Pancreas (tissue), 10 donors: ENCODE data around the gene SH3RF3. TPM values are rescaled to one million over a fixed set of nuclear protein-coding genes. Genes with fewer than 3 reads are reported as not detected.

ENCODE experiments used
- ATAC-seq, 4 donors: fragments of 200-7000 bp; cut with Tn5 transposase; one replicate each; pipeline versions ENCODE4 v1.8.0 to v1.9.1; 2020; ENCODE audit warnings: mild to moderate bottlenecking in 4 of 4, moderate library complexity in 4 of 4
- DNase-seq, 6 donors: peaks; one replicate each; pipeline ENCODE4 v3.0.0-alpha.2; 2020
- FAIRE-seq: peaks from 2 replicates; lab custom pipeline; 2012; peaks lifted over from hg19 to GRCh38; lab: Jason Lieb, UNC
- H3K27ac ChIP-seq, 4 donors: fragments of 200-600 bp; sonication (generic); 1 replicate in 3 of 4; 2 replicates in 1 of 4; pipeline versions ENCODE4 v1.5.0 to v1.8.0; 2020
- H3K27me3 ChIP-seq, 4 donors: fragments of 200-600 bp; one replicate each; pipeline ENCODE4 v1.8.0; 2021
- H3K36me3 ChIP-seq, 3 donors: fragments of 200-600 bp; sonication (generic) in 1 of 3; one replicate each; pipeline versions ENCODE4 v1.5.0 to v1.8.0; 2020 to 2021
- H3K4me1 ChIP-seq, 3 donors: fragments of 200-600 bp; one replicate each; pipeline ENCODE4 v1.8.0; 2021
- H3K4me3 ChIP-seq, 4 donors: fragments of 200-600 bp; sonication (generic) in 2 of 4; one replicate each; pipeline versions ENCODE4 v1.5.0 to v1.8.0; 2020 to 2021
- H3K9me3 ChIP-seq, 4 donors: fragments of 200-600 bp; one replicate each; pipeline ENCODE4 v1.8.0; 2021
- WGBS, 2 donors: extraction: QIAGEN DNeasy Blood & Tissue Kit; methylation state at CpG; one replicate each; pipeline ENCODE4 v1.1.7; 2013; 5-methylcytosine and 5-hydroxymethylcytosine counted together
- intact Hi-C, 3 donors: fragments of 100-400 bp; cut with DNase I; formaldehyde crosslinking; loops; one replicate each; pipeline versions ENCODE4 v1.11.1 to v1.14.2; 2022
- polyA plus RNA-seq, 2 donors: library from polyadenylated mRNA; stranded (reverse); fragments of 200-250 nt; gene quantifications; one replicate each; pipeline ENCODE4 v1.2.3, GENCODE V29; 2013
- total RNA-seq, 6 donors: library from RNA; stranded (reverse); fragmentation: NEBNext Ultra II Directional in 4 of 6; extraction: Animal tissue kit (Norgen Biotek cat#: 25700) in 4 of 6; gene quantifications; one replicate each; pipeline versions ENCODE4 v1.2.1 to v1.2.4, GENCODE V29; 2021 to 2023
- TF ChIP-seq, protein P1 (sequence below), 4 donors: fragments of 200-600 bp; sonication (generic) in 3 of 4; IDR thresholded peaks; one replicate each; pipeline versions ENCODE4 v1.5.0 to v1.8.0; 2021; ENCODE audit warnings: antibody characterized with exemption in 4 of 4
- donor health status: healthy with polysubstance abuse.
- donor health status: DM: no; HTN: no; CAD: no; lungs with moderate emphysema.
- donor health status: DM: no; HTN: no; CAD: no.
- donor health status: control.
- donor health status: control.
- donor health status: Bipolar disorder and iron deficiency.
- donor health status: DM: yes; HTN: yes; CAD: no.
- donor health status: DM: no; HTN: no; CAD: no.
- donor health status: DM: no; HTN: no; CAD: no.
- donor health status: DM: yes; HTN: yes; CAD: no.

The SH3RF3 gene
- total and polyA plus RNA-seq, 8 donors = 1.1 to 3.5 (median 1.8) TPM

DNA sequence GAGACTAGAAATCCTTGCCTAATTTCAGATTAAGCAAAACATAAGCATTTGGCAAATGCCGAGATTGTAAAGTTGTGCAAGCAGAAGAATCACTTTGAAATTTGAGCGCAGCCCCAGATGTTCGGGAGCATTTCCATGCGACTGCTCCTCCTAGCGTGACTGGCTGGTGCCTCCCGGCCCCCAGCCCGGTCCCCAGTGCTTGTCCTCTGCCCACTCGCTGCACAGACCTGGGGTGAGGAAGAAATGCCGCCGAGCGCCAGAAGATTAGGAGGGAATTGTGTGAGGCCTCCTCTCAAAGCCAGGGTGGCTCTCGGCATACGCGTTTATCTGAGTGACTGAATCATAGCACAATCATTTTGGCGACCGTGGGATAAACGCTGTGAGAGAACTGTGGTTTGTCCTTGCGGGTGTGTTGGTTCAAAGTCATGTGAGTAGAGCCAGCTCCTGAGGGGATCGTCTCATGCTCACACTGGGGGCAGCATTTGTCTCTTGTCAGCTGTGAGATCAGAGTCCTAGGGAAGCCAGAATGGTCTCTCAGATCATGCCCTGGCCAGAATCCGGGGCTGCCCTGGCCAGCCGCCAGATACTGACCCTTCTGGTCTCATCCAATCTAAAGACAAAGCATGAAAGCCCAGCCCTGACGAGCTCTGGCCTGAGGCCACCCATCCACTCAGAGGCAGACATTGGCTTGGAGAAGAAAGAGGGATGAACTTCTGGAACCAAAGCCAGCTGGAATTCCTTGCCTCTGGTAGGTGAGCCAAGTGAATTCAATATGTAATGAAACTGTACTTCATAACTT, 189.3 kb downstream of the SH3RF3 start:
- Histone ChIP-seq H3K27me3 (no peaks in the 10 kb centered on the region), H3K4me3 (no peak overlapping the region), H3K9me3 (no peaks in the 10 kb centered on the region), H3K4me1 (no peaks in the 10 kb centered on the region), H3K36me3 (no peaks in the 10 kb centered on the region), H3K27ac (peak overlapping the region in 1 of 4 donors; percentile 26)
- ATAC-seq (peak in 3 of 4 donors; percentile 46 to 58 (median 56)), DNase-seq (peak in 4 of 6 donors; percentile 25 to 53 (median 34)), FAIRE-seq (no peak)
- intact Hi-C loops = no loop called here
- TF ChIP-seq, protein P1, sequence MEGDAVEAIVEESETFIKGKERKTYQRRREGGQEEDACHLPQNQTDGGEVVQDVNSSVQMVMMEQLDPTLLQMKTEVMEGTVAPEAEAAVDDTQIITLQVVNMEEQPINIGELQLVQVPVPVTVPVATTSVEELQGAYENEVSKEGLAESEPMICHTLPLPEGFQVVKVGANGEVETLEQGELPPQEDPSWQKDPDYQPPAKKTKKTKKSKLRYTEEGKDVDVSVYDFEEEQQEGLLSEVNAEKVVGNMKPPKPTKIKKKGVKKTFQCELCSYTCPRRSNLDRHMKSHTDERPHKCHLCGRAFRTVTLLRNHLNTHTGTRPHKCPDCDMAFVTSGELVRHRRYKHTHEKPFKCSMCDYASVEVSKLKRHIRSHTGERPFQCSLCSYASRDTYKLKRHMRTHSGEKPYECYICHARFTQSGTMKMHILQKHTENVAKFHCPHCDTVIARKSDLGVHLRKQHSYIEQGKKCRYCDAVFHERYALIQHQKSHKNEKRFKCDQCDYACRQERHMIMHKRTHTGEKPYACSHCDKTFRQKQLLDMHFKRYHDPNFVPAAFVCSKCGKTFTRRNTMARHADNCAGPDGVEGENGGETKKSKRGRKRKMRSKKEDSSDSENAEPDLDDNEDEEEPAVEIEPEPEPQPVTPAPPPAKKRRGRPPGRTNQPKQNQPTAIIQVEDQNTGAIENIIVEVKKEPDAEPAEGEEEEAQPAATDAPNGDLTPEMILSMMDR (IDR thresholded peaks at IDR 0.05) = no peak
- WGBS, 2 donors = 49 to 54% methylated on average over 22 of the region's 22 CpGs

DNA sequence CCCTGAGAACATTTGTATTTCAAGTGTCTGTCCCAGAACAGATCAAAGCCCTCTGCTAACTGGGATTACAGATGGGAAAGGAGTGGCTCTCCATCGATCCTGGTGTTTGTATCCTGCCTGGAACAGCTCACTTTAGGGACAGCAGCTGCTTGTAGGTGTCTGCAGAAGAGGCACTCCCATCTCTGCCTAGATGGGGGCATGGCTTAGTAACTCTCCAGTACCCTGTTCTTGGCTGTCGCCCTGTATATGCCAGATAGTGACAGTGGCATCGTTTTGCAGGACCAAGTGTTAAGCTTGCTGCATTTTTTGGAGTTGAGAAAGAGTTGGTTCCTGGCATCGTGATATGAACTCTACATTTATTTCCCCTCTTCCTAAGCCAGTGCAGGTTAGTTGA, 189.9 kb downstream of the SH3RF3 start:
- FAIRE-seq = no peak
- TF ChIP-seq, protein P1 (IDR thresholded peaks at IDR 0.05) = no peak
- DNase-seq = no peak
- H3K4me3 ChIP-seq = no peak overlapping the region
- no peaks in the 10 kb centered on the region for H3K9me3 ChIP-seq
- peak in 1 of 4 donors; percentile 41 for ATAC-seq
- 63 to 65% methylated on average over 4 of the region's 4 CpGs for WGBS, 2 donors
- no peak overlapping the region for H3K27ac ChIP-seq
- H3K27me3 ChIP-seq = no peaks in the 10 kb centered on the region
- H3K36me3 ChIP-seq = no peaks in the 10 kb centered on the region
- H3K4me1 ChIP-seq = no peaks in the 10 kb centered on the region
- intact Hi-C loops = no loop called here

DNA sequence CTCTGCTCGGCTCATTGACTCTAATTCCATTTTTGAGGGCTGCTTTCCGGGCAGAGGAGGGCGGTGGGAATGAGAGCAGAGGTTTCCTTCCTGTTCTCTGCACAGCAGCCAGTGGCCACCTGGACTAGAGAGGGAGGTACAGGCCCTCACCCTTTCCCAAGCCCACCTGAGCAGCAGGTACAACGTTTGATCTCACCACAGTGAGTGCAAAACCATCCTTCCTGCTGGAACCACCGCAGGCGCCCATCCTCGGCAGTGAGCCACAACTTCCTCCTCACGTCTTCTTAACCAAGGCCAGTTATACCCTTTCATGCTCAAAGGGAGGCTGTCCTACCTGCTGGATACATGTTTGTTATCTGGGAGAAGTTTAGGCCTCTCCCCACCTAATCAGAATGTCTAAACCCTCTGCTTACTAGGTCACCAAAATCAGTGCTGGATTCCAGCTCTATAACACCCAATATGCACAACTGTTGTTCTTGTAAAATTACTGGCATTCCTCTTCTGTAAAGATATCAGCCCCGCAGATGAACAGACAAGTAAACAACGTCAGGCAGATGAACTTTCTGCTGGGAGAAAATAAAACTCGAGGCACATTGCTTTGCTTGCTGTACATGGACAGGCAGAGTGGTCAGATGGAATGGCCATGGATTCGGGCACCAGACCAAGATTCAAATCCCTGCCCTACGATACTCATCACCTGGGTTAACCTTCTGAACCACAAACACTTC, 191.4 kb downstream of the SH3RF3 start:
- ATAC-seq = no peak
- Histone ChIP-seq H3K36me3 (no peaks in the 10 kb centered on the region), H3K9me3 (no peaks in the 10 kb centered on the region), H3K27ac (no peak overlapping the region), H3K27me3 (no peaks in the 10 kb centered on the region), H3K4me3 (no peak overlapping the region), H3K4me1 (no peaks in the 10 kb centered on the region)
- 56 to 79% methylated on average over 13 of the region's 13 CpGs for WGBS, 2 donors
- no peak for FAIRE-seq
- DNase-seq = no peak
- intact Hi-C loops = no loop called here
- TF ChIP-seq, protein P1 (IDR thresholded peaks at IDR 0.05) = no peak

DNA sequence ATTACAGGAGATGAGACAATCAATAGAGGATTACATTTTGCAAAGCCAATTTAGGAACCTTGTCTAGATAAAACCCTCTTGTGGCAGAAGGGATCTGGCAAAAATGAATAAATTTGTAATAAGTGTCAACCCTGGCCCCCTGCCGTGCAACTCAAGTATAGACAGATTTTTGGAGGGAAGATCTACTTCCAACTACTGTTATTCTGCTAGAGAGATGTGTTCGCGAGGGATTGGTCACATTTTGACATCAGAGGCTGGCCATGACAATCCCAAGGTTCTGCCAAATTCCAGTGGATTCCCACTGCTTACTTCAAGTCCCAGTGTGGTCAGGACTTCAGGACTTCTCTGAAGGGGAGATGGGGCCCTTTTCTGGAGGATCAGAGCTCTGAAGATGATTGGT, 192.6 kb downstream of the SH3RF3 start:
- no peak for DNase-seq
- H3K36me3 ChIP-seq = no peaks in the 10 kb centered on the region
- TF ChIP-seq, protein P1 (IDR thresholded peaks at IDR 0.05) = no peak
- FAIRE-seq = no peak
- intact Hi-C loops = no loop called here
- 71 to 75% methylated on average over 3 of the region's 3 CpGs for WGBS, 2 donors
- peak overlapping the region in 2 of 4 donors; percentile 10 to 50 for H3K27ac ChIP-seq
- no peak for ATAC-seq
- no peak overlapping the region for H3K4me3 ChIP-seq
- H3K9me3 ChIP-seq = no peaks in the 10 kb centered on the region
- H3K27me3 ChIP-seq = no peaks in the 10 kb centered on the region
- no peaks in the 10 kb centered on the region for H3K4me1 ChIP-seq
